Measurements from ENCODE around the gene CDKL4. TPM values are rescaled to one million over a fixed set of nuclear protein-coding genes. Genes with fewer than 3 reads are reported as not detected.

CDKL4 gene
- total and polyA plus RNA-seq, 2 of the 13 experiments (the other 11 are each of a cell fraction or from before 2014, with no cell fraction given) = 0.29 to 0.50 TPM

DNA sequence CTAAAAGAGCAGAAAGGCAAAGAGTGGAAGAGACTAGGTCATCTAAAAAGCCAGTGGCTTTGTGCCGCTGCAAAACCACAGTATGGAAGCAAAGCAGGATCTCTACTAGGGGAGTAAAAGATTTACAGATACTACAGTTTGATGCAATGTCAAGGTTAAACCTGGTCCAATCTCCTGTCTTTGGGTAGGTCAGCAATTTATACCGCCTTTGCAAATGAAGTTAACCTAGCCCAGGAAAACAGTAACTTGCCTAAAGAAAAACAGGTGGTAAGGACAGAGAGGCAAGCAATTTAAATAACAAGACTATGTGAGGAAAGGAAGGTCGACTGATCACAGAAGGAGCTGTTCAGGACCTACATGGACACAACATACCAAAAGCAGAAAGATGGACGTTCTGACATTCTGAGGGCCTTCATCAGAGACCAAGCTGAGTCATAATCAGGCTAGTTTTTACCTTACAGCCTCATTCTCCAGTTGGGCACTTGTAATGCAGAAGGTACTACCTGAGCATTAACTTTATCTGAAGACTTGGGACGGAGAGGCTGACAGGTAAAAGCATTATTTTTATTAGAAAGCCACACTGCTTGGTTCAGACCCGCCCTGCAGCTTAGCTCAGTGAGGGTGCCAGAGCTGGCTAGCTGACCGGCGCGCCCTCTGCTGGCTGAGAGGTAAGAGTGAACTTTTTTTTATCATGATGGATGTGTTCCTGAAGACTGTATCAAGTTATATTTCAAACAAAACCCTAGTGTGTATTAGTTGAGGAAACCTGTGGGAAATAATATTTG, 15.9 kb downstream of the CDKL4 start (continued):
- TF ChIP-seq, protein P1, sequence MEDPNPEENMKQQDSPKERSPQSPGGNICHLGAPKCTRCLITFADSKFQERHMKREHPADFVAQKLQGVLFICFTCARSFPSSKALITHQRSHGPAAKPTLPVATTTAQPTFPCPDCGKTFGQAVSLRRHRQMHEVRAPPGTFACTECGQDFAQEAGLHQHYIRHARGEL (CRISPR knock-in tag; IDR thresholded peaks at IDR 0.05) = no peak
- no peak for TF ChIP-seq HNF4G (IDR thresholded peaks at IDR 0.05; ENCODE audit: borderline replicate concordance, low read depth, low read length)
- TF ChIP-seq HNF4G (CRISPR knock-in tag; IDR thresholded peaks at IDR 0.05; ENCODE audit: borderline replicate concordance, low read depth) = no peak; the same call in 1 of the 2 replicates
- TF ChIP-seq ZZZ3 (CRISPR knock-in tag; IDR thresholded peaks at IDR 0.05; ENCODE audit: borderline replicate concordance) = no peak
- TF ChIP-seq, protein P2, sequence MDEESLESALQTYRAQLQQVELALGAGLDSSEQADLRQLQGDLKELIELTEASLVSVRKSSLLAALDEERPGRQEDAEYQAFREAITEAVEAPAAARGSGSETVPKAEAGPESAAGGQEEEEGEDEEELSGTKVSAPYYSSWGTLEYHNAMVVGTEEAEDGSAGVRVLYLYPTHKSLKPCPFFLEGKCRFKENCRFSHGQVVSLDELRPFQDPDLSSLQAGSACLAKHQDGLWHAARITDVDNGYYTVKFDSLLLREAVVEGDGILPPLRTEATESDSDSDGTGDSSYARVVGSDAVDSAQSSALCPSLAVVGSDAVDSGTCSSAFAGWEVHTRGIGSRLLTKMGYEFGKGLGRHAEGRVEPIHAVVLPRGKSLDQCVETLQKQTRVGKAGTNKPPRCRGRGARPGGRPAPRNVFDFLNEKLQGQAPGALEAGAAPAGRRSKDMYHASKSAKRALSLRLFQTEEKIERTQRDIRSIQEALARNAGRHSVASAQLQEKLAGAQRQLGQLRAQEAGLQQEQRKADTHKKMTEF (CRISPR knock-in tag; IDR thresholded peaks at IDR 0.05) = peak; percentile 64; the same call in 1 of the 2 replicates
- TF ChIP-seq FOXJ3 (CRISPR knock-in tag; IDR thresholded peaks at IDR 0.05; ENCODE audit: borderline replicate concordance) = no peak; the same call in 1 of the 2 replicates
- TF ChIP-seq SOX6 (IDR thresholded peaks at IDR 0.05) = no peak
- TF ChIP-seq SOX6 (CRISPR knock-in tag; IDR thresholded peaks at IDR 0.05) = peak; percentile 9; the same call in 1 of the 2 replicates
- TF ChIP-seq, protein P3, sequence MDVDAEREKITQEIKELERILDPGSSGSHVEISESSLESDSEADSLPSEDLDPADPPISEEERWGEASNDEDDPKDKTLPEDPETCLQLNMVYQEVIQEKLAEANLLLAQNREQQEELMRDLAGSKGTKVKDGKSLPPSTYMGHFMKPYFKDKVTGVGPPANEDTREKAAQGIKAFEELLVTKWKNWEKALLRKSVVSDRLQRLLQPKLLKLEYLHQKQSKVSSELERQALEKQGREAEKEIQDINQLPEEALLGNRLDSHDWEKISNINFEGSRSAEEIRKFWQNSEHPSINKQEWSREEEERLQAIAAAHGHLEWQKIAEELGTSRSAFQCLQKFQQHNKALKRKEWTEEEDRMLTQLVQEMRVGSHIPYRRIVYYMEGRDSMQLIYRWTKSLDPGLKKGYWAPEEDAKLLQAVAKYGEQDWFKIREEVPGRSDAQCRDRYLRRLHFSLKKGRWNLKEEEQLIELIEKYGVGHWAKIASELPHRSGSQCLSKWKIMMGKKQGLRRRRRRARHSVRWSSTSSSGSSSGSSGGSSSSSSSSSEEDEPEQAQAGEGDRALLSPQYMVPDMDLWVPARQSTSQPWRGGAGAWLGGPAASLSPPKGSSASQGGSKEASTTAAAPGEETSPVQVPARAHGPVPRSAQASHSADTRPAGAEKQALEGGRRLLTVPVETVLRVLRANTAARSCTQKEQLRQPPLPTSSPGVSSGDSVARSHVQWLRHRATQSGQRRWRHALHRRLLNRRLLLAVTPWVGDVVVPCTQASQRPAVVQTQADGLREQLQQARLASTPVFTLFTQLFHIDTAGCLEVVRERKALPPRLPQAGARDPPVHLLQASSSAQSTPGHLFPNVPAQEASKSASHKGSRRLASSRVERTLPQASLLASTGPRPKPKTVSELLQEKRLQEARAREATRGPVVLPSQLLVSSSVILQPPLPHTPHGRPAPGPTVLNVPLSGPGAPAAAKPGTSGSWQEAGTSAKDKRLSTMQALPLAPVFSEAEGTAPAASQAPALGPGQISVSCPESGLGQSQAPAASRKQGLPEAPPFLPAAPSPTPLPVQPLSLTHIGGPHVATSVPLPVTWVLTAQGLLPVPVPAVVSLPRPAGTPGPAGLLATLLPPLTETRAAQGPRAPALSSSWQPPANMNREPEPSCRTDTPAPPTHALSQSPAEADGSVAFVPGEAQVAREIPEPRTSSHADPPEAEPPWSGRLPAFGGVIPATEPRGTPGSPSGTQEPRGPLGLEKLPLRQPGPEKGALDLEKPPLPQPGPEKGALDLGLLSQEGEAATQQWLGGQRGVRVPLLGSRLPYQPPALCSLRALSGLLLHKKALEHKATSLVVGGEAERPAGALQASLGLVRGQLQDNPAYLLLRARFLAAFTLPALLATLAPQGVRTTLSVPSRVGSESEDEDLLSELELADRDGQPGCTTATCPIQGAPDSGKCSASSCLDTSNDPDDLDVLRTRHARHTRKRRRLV (CRISPR knock-in tag; IDR thresholded peaks at IDR 0.05) = no peak
- no peak for TF ChIP-seq NPAS2 (CRISPR knock-in tag; IDR thresholded peaks at IDR 0.05; ENCODE audit: borderline replicate concordance)
- 0 out of 2 replicates have a peak, but pooled peaks have one; percentile 12 for TF ChIP-seq MIER3 (CRISPR knock-in tag; IDR thresholded peaks at IDR 0.05; ENCODE audit: borderline replicate concordance)
- no peak for TF ChIP-seq GLI4 (CRISPR knock-in tag; IDR thresholded peaks at IDR 0.05; ENCODE audit: borderline replicate concordance)
- no peak for TF ChIP-seq CREM (IDR thresholded peaks at IDR 0.05)
- no peak for TF ChIP-seq CREM (CRISPR knock-in tag; IDR thresholded peaks at IDR 0.05)
- no peak for TF ChIP-seq GATAD1 (CRISPR knock-in tag; IDR thresholded peaks at IDR 0.05)
- TF ChIP-seq U2AF1 (optimal IDR thresholded peaks at IDR 0.05; ENCODE audit: low read depth, low read length) = no peak
- peak; percentile 70; the same call in 1 of the 2 replicates for TF ChIP-seq REPIN1 (CRISPR knock-in tag; IDR thresholded peaks at IDR 0.05; ENCODE audit: borderline replicate concordance, low read depth)
- TF ChIP-seq NFYB (CRISPR knock-in tag; IDR thresholded peaks at IDR 0.05) = no peak
- TF ChIP-seq KLF9 (CRISPR knock-in tag; IDR thresholded peaks at IDR 0.05; ENCODE audit: low read depth) = no peak; the same call in 1 of the 2 replicates
- TF ChIP-seq RAD21 (CRISPR knock-in tag; IDR thresholded peaks at IDR 0.05) = peak; percentile 84
- TF ChIP-seq, protein P4, sequence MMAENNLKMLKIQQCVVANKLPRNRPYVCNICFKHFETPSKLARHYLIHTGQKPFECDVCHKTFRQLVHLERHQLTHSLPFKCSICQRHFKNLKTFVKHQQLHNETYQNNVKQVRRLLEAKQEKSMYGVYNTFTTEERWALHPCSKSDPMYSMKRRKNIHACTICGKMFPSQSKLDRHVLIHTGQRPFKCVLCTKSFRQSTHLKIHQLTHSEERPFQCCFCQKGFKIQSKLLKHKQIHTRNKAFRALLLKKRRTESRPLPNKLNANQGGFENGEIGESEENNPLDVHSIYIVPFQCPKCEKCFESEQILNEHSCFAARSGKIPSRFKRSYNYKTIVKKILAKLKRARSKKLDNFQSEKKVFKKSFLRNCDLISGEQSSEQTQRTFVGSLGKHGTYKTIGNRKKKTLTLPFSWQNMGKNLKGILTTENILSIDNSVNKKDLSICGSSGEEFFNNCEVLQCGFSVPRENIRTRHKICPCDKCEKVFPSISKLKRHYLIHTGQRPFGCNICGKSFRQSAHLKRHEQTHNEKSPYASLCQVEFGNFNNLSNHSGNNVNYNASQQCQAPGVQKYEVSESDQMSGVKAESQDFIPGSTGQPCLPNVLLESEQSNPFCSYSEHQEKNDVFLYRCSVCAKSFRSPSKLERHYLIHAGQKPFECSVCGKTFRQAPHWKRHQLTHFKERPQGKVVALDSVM (CRISPR knock-in tag; IDR thresholded peaks at IDR 0.05) = 0 out of 2 replicates have a peak, but pooled peaks have one; percentile 40
- no peak for TF ChIP-seq ZBTB20 (CRISPR knock-in tag; IDR thresholded peaks at IDR 0.05; ENCODE audit: borderline replicate concordance, low read depth)

Data from HepG2 (cell line).